HUDEP-2 (cell line): ENCODE measurements around the gene LST1.

Source experiments
- DNase-seq, 76 experiments: peaks; one replicate each; lab custom pipeline; 2025; ENCODE audit not compliant: unreplicated experiment in 76 of 76; lab: John Stamatoyannopoulos, UW

LST1 gene

DNA sequence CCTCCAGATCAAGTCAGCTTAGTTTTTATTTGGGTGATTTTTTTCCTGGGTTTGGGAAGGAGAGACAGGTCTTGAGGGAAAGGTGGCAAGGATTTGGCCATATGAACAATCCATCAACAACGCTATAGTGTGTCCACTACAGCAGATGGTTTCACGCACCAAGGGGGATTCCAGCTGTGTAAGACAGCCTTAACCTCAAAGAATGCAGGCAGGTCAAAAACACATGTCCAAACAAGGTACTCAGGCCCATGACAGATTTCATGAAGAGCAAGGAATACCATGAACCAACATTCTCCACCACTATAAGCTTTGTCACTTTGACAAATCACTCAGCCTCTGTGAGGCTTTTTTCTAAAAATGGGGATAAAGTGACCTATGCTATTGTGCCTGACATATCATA lies 30.9 kb downstream of the LST1 start:
- no peak for DNase-seq

DNA sequence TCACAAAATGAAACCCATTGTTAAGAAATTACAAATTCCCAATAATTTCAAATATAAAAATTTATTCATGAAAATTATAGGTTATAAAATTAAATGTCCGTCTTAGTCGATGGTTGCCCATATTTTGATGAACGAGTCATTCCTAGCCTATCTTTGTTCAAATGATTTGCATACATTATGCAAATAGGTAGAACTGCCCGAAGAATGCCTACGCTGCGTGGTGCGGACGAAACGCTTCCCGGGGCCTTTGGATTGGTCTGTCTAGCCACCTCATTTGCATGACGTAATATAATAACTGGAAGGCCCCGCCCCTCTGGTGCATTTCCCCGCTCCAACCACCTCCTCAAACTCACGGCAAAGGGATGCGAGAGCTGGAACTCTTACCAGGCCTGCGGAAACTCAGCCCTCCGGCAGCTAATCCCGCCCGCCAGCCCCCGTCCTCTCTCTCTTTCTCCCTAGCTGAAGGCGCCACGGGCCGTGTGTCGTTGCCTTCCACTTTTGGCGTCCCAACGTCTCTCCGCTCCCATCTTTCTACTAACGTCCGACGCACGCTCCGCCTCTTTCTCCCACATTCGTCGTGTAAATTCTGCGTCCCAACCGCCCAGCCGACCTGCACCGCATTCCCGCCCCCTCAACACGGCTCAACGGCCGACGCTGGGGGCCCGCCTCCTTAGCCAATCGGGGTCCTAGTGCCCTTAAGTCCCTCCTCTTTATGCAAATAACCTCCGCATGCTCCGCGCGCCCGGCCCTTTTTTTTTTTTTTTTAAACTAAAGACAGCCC lies 33.9 kb downstream of the LST1 start:
- DNase-seq, result peak; percentile 92 to 100 (median 99)

- DNase-seq, result peak in 62 of 76 experiments; percentile 35 to 100 (median 82)
Observed at GRCh38 chr6:31620586-31621319, 34.7 kb downstream of the LST1 start, which contains the start of gene PRRC2A. Gene PRRC2A, plus strand, starts transcription at chr6:31620715. Its CDS starts 2,075 bp downstream, at chr6:31622790.

DNA sequence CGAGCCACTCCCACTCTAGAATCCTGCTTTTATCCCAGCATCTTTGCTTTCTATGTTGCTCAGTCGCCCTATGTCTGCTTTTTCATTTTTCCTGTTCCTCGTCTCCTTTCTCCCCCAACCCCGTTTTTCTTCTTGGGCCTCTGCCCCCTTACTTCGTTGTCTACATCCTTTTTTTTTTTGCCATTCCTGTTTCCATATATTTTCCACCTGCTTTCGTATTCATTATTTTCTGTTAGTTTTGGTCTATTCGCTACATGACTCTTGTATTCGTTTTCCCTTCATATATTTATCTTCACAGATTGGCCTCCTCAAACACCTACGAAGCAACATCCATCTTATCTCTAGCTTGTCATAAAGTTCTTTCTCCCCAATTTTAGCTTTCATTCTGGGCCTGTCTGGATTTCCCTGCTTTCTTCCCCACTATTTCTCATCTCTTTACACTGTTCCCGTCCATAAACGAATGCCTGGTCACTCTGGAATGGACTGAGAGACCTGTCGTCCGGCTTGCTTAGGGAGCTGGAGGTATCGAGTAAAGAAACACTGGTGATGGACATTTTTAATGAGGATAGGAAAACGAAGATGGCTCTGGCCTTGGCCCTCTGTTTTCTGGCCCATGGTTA lies 35.4 kb downstream of the LST1 start:
- no peak for DNase-seq

- no peak for DNase-seq
Observed at GRCh38 chr6:31621991-31622390, 35.9 kb downstream of the LST1 start.

DNA sequence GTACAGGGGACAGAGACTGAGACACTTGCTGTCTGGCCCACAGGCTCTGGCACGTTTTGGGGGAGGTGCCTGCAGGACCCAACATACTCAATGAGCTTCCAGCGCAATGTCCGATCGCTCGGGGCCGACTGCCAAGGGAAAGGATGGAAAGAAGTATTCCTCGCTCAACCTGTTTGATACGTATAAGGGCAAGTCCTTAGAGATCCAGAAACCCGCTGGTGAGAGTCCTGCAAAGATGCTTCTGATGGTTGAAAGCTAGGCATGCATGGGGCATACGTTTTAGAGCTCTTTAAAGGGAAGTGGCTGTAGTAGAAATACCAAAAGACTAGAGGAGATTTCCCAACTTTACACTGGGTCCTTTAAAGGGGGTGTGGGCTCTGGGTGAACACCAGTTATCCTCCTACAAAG lies 36.6 kb downstream of the LST1 start:
- DNase-seq, result no peak

- DNase-seq, result no peak
Observed at GRCh38 chr6:31624070-31624469, 38.0 kb downstream of the LST1 start.

DNA sequence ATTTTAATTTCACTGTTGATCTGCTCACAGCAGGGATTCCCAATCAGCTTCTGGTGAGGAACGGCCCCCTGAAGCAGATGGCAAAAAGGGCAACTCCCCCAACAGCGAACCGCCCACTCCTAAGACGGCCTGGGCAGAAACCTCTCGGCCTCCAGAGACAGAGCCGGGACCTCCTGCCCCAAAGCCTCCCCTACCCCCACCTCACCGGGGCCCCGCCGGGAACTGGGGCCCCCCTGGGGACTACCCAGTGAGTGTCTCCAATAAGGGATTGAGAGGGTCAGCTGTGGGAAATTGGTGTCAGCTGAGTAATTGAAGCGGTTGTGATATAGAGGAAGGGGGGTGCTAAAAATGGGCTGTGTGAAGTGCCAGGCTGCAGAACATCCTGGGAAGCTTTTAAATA lies 40.9 kb downstream of the LST1 start:
- DNase-seq, result no peak

GRCh38 chr6:31627690-31628287 lies 41.7 kb downstream of the LST1 start:
- DNase-seq, result no peak

DNA sequence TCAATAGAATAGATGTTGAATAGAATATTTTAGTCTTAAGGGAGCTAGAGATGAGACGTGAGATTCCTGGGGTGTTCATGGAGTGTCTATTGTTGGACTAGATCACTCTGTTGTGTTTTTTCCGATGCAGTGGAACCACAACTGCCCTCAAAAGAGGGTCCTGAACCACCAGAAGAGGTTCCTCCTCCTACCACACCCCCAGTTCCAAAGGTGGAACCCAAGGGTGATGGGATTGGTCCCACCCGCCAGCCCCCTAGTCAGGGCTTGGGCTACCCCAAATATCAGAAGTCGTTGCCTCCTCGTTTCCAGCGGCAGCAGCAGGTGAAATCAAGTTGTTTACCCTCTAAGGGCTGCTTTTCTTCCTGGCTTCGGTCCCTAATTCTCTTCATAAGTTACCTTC lies 42.9 kb downstream of the LST1 start:
- no peak for DNase-seq

DNA sequence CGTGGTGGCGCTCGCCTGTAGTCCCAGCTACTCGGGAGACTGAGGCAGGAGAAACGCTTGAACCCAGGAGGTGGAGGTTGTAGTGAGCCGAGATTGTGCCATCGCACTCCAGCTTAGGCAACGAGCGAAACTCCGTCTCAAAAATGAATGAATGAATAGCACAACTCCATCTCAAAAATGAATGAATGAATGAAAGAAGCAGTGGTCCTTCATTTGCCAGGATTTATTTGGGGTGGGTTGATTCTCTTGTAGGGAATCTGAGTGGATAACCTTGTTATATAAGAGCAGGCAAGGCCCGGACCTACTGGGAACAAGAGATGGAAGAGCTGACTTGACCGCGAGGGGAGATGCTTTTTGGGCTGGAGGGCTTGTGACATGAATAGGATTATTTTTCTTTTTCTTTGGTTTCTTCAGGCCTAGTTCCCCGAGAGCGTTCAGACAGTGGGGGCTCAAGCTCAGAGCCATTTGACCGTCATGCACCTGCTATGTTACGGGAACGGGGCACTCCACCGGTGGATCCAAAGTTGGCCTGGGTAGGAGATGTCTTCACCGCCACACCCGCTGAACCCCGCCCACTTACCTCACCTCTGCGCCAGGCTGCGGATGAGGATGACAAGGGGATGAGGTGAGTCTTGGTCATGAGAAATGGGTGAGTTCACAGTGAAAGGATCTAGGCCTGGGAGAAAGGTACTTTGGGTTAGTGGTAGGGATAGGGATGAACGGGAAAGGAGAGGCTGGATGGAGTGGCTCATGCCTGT lies 44.3 kb downstream of the LST1 start:
- DNase-seq, result no peak

DNA sequence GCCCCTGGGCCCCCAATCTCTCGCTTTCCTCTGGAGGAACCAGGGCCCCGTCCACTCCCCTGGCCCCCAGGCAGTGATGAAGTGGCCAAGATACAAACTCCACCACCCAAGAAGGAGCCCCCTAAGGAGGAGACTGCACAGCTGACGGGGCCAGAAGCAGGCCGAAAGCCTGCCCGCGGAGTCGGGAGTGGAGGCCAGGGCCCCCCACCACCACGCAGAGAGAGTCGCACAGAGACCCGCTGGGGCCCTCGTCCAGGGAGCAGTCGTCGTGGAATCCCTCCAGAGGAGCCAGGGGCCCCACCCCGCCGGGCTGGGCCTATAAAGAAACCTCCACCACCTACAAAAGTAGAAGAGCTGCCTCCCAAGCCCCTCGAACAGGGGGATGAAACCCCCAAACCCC lies 45.1 kb downstream of the LST1 start:
- no peak for DNase-seq

DNA sequence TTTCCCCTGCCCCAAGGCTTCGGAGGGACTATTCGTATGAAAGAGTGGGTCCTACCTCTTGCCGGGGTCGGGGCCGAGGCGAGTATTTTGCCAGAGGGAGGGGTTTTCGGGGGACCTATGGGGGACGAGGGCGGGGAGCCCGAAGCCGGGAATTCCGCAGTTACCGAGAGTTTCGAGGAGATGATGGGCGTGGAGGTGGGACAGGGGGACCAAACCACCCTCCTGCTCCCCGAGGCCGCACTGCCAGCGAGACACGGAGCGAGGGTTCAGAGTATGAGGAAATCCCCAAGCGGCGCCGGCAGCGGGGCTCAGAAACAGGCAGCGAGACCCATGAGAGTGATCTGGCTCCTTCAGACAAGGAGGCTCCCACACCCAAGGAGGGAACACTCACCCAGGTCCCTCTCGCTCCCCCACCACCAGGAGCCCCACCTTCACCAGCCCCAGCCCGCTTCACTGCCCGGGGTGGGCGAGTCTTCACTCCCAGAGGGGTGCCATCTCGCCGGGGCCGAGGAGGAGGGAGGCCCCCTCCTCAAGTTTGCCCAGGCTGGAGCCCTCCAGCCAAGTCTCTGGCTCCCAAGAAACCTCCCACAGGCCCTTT lies 45.7 kb downstream of the LST1 start:
- no peak for DNase-seq

DNA sequence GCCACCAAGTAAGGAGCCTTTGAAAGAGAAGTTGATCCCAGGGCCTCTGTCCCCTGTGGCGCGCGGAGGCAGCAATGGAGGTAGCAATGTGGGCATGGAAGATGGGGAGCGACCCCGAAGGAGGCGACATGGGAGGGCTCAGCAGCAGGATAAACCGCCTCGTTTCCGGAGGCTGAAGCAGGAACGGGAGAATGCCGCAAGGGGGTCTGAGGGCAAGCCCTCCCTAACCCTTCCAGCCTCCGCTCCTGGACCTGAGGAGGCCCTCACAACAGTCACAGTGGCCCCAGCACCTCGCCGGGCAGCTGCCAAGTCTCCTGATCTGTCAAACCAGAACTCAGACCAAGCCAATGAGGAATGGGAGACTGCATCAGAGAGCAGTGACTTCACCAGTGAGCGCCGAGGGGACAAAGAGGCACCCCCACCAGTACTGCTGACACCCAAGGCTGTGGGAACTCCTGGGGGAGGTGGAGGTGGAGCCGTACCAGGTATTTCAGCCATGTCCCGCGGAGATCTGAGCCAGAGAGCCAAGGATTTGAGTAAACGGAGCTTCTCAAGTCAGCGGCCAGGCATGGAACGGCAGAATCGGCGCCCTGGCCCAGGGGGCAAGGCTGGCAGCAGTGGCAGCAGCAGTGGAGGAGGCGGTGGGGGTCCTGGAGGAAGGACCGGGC lies 46.3 kb downstream of the LST1 start:
- no peak for DNase-seq

- DNase-seq, result no peak
Observed at GRCh38 chr6:31633447-31633846, 47.4 kb downstream of the LST1 start.

- no peak for DNase-seq
Observed at GRCh38 chr6:31634131-31634530, 48.1 kb downstream of the LST1 start.

DNA sequence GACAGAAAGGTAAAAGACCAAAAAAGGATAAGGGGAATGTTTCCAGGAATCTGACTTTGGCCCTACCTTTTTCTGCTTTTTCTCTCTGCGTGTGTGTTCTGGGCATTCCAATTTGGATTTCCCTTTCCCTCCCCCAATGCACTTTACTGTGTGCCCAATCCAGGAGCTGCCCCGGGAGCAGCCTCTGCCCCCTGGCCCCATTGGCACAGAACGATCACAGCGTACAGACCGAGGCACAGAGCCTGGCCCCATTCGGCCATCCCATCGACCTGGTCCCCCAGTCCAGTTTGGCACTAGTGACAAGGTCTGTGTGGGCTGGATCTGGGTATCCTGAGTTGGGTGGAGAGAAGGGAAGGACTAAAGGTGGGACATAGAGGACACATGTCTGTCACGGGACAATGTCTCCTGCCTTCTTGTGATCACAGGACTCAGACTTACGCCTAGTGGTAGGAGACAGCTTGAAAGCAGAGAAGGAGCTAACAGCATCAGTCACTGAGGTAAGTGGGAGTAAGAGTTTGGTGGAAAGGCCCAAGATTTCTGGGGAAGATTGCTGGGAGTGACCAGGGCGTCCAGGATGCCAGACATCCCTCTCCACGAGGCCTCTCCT lies 49.0 kb downstream of the LST1 start:
- no peak for DNase-seq

- DNase-seq, result no peak
Observed at GRCh38 chr6:31636698-31637596, 50.9 kb downstream of the LST1 start.
